NOMO-1 (cell line): Measurements from ENCODE around the gene SLC8A3.

Experiments used
- DNase-seq, 2 experiments: peaks; one replicate each; lab custom pipeline; 2025; ENCODE audit not compliant: unreplicated experiment in 2 of 2; lab: John Stamatoyannopoulos, UW

The SLC8A3 gene

DNA sequence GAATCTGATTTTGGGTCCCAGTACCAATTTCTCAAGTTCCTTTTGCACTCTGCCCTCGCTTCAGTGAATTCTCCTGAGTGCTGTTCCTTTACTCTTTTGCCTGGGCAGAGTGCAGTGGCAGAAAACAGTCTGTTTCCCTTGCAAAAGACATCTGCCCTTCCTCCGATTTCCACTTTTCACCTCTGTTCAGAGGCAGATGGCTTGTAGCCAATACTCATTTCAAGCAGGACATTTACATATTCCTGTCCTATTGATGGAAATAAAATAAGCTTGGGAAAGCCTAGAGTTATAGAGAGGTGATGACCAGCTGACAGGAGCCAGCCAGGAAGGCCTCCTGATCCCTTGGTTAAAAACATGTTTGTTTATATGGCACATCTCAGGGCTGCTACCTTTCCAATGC, 111.0 kb downstream of the SLC8A3 start:
- DNase-seq, result no peak

DNA sequence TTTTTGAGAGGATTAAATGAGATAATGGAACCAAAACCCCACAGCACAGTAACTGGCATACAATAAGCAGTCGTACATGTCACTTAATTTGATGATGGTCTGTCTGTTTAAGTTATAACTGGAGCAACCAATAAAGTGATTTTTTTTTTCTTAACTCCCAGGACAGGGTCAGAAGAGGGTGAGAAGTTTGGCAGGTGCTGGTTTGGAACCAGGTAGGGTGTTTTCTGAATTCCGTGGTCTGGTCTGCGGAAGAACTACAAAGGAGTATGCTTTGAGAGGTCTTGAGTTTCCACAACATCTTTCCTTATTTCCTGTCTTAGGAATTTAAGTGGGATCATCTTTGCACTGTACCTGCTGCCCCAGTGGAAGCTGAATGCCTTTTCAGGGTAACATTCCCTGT, 111.7 kb downstream of the SLC8A3 start:
- no peak for DNase-seq

DNA sequence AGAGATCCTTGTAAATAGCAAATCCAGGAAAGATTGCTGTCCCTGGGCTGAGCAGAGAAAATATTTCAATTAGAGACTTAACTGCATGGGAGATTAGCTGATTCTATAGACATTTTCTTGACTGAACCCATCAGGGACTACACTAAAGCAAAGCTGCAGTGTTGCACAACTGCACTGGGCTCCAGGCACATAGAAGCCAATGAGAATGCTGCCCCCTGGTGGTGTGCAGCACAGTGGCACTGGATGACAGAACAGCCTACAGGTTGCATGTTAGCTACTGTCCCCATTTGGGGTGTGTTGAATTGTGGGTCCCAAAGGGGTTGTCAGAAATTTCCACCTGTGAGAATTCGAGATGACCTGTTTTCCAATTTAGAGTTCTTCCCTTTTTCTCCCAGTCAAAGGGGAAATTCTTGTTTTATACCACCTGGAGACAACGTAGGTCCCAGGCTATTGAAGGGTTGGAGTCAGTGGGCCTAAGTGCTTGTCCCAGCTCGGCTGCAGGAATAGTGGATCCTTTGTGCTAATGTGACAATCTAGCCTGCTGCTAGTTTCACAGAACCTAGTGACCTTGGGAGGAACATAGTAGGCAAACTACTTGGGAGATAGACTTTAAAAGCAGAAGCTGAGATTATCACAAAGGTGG, 114.7 kb downstream of the SLC8A3 start:
- DNase-seq, result peak; percentile 40 to 45

DNA sequence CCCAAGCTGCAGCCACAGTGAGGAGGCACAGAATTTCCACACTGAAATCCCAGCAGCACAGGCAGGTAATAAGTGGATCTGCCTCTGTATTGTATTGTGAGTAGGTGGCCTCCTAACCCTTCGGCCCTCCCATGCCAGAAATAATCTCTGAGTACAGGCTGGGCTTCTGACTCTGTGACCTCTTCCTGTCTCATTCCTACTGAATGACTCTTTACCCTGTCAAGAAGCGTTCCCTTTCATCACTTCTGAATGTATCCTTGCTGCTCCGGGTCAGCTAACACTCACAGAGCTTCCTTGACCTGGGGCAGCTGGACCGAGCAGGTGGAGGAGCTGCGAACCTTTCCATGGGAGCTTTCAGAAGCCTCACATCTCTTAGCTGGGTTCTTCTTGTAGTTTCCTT, 119.6 kb downstream of the SLC8A3 start:
- DNase-seq, result no peak

DNA sequence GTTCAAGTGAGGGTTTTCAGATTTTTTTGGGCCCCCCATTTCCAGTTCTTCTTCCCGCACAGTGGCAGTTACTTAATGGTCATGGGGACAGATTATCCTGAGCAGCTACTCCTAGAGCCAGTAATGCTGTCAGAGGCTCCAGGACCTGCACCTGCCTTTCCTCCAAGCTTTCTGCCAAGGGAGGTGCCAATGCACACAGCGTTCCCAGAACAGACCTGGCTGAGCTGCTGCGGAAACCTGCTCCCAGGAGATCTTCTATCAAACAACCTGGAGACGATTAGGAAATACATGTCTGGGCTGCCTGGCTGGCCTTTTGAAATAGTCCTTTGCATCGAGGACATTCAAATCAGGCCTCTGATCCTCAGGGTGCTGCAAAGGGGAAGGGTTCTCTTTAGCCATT, 120.9 kb downstream of the SLC8A3 start:
- DNase-seq, result no peak

DNA sequence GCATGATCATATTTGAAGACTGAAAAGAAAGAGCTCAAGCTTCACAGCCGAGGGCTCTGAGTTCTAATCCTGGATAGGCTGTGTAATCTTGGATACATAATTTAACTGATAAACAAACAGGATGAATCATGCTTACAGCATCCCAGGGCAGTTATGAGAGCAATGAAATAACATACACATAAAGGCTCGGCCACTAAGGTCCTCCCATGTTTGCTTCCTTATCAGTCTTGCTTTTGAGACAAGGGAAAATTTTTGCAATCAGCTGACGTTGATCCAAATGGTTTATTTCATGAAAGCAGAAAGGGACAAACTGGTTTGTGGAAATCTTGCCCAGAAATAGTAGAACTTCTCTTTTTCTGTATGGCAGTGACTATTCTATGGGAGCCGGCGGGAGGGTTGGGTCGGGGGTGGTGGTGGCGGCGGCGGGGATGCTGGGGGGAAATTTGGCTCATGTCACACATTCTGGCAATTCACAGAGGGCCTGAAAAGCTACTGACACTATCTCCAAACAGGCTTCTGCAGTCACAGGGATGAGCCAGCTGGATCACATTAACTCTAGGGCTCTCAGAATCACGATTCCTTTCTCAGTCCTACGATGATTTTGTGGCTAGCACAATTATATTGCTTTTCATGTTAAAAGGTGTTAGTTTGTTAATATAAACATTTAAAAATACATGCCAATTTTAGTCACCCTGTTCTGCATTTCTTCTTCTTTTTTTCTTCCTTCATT, 124.5 kb downstream of the SLC8A3 start:
- DNase-seq, result no peak

DNA sequence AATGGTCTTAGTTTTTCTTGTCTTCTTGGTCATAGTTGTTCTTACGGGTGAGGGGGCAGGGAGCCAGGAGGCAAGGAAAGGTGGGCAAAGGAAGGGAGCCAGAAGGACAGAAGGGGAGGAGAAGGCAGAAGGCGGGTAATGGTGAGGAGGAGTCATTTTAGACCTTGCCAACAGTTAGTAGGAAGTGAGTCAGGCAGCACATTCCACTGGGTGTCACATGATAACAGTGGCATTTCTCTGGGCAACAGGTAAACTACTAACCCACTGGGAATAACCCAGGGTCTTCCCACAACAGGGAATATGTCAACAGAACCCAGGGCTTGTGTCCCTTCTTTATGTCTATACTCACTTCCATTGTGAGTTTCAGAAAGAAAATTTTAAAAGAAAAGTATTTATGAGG, 127.6 kb downstream of the SLC8A3 start:
- DNase-seq, result no peak

DNA sequence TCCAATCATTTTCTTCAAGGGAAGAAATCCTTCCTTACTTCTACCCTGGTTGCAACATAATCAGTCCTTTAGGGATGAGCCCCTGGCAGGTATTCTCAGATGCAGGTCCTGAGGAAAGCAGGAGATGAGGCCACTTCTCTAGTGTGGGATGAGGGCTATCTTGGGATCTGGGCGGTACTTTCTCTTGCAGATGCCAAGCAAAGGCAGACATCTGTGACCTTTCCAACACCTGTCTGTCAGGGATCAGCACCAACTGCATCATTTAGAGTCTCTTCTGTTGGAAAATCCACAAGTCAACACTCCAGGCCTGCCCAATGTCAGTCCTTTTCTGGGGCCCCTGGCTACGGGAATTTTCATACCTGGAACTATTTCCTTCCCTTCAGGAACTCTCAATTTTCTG, 129.2 kb downstream of the SLC8A3 start:
- DNase-seq, result no peak

DNA sequence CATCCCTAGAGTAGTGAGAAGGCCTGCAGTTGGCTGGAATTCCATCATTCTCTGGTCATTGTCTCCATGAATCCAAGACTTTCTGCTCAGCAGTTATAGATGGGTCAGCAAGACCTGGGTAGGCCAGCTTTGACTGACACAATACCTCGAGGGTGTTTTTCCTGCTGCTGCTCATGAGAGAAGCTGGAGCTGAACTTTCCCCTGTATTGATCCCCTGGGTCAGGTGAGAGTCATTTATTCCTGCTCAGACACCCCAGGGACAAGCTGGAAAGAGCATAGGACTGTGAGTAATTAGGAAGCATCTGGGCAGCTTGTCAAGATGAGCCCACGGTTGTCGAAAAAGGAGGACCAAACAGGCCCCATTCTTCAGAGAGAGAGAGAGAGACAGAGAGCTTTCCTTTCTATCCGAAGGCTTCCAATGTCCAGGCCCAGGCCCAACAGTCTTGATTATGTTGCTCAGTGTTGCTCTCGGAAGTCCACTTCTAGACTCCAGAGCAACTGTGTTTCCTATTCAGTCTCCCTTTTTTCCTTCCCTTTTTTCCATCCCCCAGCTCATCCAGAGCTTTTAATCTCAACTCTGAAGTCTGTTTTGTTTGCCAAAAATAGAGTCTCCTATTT, 131.1 kb downstream of the SLC8A3 start:
- DNase-seq, result no peak

DNA sequence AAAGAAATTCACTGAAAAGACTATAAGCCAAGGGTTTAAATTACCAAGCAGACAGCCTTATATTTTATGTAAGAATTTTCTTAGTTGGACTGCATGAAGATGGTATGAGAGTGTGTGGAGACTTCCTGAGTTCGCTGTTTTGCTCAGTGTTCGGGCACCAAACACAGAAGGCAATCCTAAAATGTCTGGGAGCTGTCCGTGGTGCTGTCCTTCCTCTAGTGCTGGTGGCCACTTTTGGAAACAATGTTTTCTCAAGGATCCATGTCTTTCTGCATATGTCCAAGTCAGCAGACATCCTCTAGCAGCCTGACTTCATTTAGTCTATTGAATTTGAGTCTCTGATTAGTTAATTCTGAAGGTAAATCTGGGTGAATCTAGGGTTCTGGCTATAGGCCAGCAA, 135.8 kb downstream of the SLC8A3 start:
- peak in 1 of 2 experiments; percentile 2 for DNase-seq

DNA sequence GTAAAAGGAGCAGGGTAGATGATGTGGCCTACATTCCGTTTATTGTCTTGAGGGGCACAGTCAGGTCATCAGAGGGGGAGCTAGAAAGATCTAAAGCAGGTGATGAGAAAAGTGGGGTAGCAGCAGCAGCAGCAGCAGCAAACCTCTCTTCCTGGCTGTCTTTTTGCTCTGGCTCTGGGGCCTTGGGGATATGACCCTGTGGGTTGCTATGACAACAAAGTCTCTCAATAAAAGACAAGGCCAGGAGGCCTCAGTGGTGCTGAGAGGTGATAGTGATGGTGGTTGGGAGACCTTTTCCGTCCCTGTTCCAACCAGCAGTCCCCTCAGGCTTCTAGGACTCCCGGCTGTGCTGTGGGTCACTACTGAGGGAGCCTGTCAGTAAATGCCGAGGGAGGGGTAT, 138.6 kb downstream of the SLC8A3 start:
- no peak for DNase-seq

DNA sequence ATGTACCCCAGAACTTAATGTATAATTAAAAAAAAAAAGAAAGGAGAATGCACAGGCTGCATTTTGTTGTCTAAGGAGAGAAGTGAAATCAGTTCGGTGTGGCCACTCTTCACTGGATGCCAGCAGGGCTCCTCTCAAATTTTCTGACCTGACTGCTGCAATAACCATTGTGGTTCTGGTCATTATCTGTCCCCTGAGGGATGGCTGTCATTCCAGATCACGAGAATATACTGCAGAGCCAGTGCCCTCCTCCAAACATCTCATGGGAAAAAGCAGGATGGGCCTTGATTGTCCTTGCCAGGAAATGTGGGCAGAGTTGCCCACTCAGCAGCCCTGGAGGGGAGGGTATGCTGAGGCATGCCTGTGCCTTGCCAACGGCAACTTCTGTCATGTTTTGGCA, 139.1 kb downstream of the SLC8A3 start:
- DNase-seq, result no peak

DNA sequence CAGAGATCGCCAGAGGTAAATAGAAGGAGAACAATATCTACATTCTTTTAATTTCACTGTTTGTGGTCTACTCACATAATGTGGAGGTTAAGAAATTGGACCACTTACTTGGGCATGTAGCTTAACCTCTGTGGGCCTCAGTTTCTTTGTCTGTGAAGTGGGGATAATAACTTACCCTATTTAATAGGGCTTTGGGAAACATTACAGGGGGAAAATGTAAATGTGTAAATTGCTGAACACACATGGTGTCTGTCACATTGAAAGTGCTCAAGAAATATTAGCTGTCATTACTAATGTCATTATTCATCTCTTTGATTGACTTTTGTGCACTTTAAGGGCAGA, 140.5 kb downstream of the SLC8A3 start:
- no peak for DNase-seq

DNA sequence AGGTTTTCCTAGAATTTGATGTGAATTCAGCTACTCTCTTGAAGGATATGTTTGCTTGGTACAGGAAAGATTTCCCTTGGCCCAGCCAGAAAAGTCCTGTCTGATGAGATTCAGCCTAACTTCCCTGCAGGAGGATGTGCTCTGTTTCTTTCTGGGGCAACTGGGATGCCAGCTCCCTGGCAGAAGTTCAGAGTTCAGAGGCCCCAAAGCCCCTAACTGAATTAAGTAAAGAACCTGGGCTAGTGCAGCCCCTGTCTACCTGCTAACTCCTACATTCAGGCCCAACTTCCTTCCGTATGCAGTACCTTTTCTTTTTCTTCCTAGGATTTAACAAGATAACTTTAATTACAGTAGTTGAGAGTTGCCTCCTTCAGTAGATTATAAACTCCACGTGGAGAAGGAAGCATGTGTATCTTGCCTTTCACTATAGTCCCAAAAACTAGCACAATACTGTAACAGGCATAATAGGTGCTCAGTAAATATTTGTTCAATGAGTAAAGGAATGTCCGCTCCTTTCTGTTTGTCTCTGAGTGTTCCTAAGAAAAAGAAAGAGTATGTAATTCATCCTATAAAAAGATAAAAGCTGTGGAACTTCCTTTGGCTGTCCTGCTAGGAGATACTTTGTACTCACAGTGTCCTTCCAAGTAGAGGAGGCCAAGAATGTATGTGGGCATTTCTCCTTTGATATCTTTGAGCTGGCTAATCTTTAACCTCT, 141.0 kb downstream of the SLC8A3 start:
- DNase-seq, result no peak

DNA sequence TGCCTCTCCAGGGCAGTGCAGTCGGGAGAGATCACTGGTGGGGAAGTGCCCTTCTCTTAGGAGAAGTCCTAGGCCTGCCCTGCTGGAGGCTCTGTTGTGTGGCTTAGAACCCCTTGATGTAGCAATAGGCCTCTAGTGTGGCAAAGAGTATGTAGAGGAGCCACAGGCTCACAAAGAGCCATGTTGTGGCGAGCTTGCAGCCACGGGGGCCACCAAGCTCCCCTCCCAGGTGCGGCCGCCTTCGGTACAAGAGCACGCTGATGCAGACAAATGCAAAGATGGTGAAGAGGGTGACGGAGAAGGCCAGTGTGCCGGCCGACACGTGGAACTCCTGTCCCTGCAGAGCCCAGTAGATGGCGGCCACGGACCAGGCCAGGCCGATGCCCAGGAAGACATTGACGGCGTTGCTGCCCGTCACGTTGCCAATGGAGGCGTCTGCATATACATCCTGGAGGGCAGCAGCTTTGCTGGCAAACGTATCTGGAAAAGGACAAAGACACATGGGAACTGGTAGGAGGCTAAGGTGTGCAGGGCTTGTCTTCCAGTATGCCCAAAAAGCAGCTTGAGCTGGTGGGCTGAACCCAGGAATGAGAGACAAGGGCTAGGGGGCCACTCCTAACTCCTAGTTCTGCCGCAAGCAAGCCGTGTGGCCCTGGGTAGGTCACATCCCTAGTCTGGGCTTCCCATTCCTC, 142.8 kb downstream of the SLC8A3 start:
- DNase-seq, result peak; percentile 51 to 55

DNA sequence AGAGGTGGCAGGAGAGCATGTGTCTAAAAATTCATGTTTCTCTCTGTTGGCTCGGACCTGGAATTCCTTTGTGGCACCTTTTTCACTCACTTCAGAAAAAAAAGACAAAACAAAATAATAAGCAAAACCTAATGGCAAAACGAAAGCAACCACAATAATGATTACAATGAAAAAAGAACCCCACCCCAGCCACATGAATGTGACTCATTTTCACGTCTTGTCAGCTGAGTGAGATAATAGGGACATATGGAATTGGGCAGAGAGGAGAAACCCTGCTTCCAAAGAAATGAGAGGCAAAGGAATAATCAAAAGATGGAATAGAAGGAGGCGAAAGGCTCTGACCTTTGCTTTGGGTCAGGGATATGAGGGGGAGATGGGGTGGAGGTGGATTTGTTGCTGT, 143.4 kb downstream of the SLC8A3 start:
- DNase-seq, result no peak

DNA sequence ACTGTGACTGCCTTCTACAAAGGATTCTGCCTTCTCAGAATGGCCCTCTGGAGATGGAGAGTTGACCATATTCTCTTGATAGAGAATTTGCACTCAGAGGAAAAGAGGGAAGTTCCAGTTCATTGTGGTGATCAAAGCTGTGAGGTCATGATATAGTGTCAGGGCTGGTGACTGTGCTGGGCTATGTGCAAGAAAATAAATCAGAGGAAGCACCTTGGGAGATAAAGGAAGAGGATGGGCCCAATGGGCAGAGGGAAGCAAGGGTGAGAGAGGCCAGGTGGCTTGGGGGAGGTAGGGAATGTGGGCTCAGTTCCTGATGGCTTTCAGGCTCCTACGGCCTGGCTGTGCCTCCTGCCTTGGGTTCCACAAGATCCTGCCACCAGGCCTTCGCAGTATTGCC, 145.8 kb downstream of the SLC8A3 start:
- DNase-seq, result no peak

DNA sequence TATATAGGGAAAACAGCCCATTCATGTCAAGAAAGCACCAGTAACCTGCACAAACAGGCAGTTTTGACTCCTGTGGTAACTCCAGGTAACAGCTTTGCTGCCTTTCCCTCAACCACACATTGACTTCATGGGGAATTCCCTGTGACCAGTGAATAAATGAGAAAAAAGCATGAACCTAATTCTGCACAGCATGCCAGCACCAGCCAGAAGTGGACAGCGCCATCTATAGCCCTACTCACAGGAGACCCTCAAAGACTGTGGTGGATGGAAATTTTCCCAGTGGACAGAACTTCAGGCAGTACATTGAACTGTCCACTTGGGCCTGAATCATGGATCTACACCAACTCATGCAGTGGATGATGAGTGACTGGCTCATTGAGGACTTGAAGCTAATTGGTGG, 152.1 kb downstream of the SLC8A3 start:
- DNase-seq, result no peak

DNA sequence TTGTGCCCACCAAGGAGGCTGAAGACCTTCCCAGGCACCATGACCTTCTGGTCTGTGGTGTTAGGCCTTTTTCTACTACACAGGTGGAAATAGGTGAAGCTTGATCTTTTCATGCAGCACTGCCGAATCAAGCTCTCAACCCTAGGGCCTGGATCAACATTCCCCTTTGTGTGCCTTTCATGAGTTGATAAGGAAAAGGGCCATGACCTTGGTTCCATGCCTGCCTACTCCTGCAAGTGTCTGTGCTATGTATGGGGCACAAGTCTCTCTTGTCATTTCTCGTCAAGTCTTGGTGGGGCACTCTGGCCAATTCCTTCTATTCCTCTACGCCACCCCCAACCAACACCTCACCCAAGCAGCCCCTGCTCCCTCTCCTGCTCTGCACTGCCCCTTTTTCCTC, 154.5 kb downstream of the SLC8A3 start:
- DNase-seq, result no peak

DNA sequence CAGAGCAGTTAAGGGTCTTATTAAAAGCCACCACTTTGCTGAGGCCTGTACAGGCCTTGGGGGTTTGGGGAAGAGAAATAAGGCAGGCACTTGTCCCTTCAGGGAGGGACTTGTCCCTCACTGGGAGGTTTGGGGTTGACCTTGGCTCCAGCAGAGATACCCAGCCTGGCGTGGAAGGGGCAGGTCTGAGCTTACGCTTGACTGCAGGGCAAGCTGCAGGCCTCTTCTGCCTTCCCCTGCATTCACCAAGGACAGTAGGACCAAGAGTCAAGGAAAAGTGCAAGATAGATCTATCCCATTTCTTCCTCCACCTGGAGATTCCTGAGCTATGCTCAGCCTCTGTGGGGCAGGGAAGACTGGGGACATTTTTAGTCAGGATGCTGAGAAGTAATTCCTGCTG, 155.2 kb downstream of the SLC8A3 start:
- no peak for DNase-seq

DNA sequence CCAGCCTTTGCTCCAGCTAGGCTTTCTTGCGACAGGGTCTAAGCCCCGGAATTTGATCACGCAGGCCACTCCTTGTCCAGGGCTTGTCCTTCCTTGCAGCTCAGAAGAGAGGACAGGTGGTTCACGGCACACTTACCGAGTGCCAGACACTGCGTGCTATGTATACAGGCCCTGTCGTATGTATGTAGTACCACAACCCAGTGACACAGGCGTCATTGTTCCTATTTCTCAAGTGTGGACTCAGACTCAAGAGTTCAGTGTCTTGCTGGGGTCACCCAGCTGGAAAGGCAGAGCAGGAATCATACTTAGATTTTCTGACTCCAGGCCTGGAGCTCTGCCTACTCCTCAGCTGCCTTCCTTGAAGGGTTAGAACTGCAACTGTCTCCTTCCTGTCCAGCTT, 155.6 kb downstream of the SLC8A3 start:
- DNase-seq, result no peak
